Endothelial cell of umbilical vein (primary cell): ENCODE data around the gene MYOCD. TPM values are rescaled to one million over a fixed set of nuclear protein-coding genes. Genes with fewer than 3 reads are reported as not detected.

ENCODE experiments used
- BruUV-seq: library from RNA; stranded (reverse); fragments of 400-500 nt; replicated peaks from 2 replicates; lab custom pipeline; 2021; lab: Mats Ljungman, UMichigan
- CTCF ChIA-PET: fragments of 300-600, 350-600 bp; sonication (Branson Sonifier 250); formaldehyde crosslinking; loops from one replicate; lab custom pipeline; 2021; ENCODE audit warnings: antibody characterized with exemption, inconsistent platforms; lab: Charles Lee
- POLR2A ChIA-PET: fragments of 300-600, 350-600 bp; sonication (Branson Sonifier 250); formaldehyde crosslinking; loops from one replicate; lab custom pipeline; 2021; ENCODE audit warnings: antibody characterized with exemption, inconsistent platforms; lab: Charles Lee
- DNase-seq: peaks from one replicate; pipeline ENCODE4 v3.0.0-alpha.2; 2011; ENCODE audit warnings: low read depth, low spot score
- FAIRE-seq: peaks from 2 replicates; lab custom pipeline; 2011; peaks lifted over from hg19 to GRCh38; lab: Jason Lieb, UNC
- H2AFZ ChIP-seq: 2 replicates; pipeline ENCODE4 v1.6.0; 2012; ENCODE audit warnings: low read depth, low read length, control low read depth, inconsistent platforms
- H3K27ac ChIP-seq: 2 replicates; pipeline ENCODE4 v1.5.1; 2011; ENCODE audit warnings: low read depth, mild to moderate bottlenecking, control low read depth, low read length, moderate library complexity; ENCODE audit not compliant: insufficient read depth
- H3K27me3 ChIP-seq, 2 experiments: 2 replicates each; pipeline versions ENCODE4 v1.6.0 to v1.6.1; 2011; ENCODE audit warnings: low read length in 2 of 2, mixed read lengths in 1 of 2; ENCODE audit not compliant: control insufficient read depth in 2 of 2, insufficient read depth in 2 of 2
- H3K36me3 ChIP-seq, 2 experiments: 2 replicates in 1 of 2; 3 replicates in 1 of 2; pipeline ENCODE4 v1.5.1; 2011; ENCODE audit warnings: low read length in 2 of 2, mild to moderate bottlenecking in 1 of 2, moderate library complexity in 1 of 2; ENCODE audit not compliant: control insufficient read depth in 2 of 2, insufficient read depth in 2 of 2; ENCODE audit errors: extremely low read depth in 1 of 2
- H3K4me1 ChIP-seq: 3 replicates; pipeline ENCODE4 v1.5.1; 2011; ENCODE audit warnings: mild to moderate bottlenecking, low read length; ENCODE audit not compliant: control insufficient read depth, insufficient read depth; ENCODE audit errors: extremely low read depth
- H3K4me2 ChIP-seq: 2 replicates; pipeline ENCODE4 v1.6.1; 2011; ENCODE audit warnings: low read length, control low read depth, mixed read lengths; ENCODE audit not compliant: insufficient read depth
- H3K4me3 ChIP-seq, 3 experiments: fragments of 200-600 bp in 1 of 3; sonication (generic), shearing (Covaris generic) in 1 of 3; replicated peaks in 1 of 3; 2 replicates each; pipeline ENCODE4 v1.5.1; 2011 to 2016; ENCODE audit warnings: control low read depth in 3 of 3, low read length in 3 of 3, mild to moderate bottlenecking in 2 of 3, inconsistent platforms in 1 of 3, low read depth in 1 of 3, moderate library complexity in 1 of 3; ENCODE audit not compliant: insufficient read depth in 1 of 3
- H3K79me2 ChIP-seq: 2 replicates; pipeline ENCODE4 v1.6.0; 2012; ENCODE audit warnings: low read length, inconsistent platforms; ENCODE audit not compliant: control insufficient read depth, insufficient read depth
- H3K9ac ChIP-seq: replicated peaks from 2 replicates; pipeline ENCODE3; 2011; ENCODE audit warnings: low read length, control low read depth; ENCODE audit not compliant: insufficient read depth; ENCODE audit errors: extremely low read depth
- H3K9me1 ChIP-seq: replicated peaks from 3 replicates; pipeline ENCODE4 v1.6.0; 2011; ENCODE audit warnings: mild to moderate bottlenecking, low read length; ENCODE audit not compliant: control insufficient read depth, insufficient read depth; ENCODE audit errors: extremely low read depth
- H3K9me3 ChIP-seq: replicated peaks from 2 replicates; pipeline ENCODE4 v1.5.1; 2012; ENCODE audit warnings: low read length, inconsistent platforms; ENCODE audit not compliant: control insufficient read depth, insufficient read depth
- H4K20me1 ChIP-seq: replicated peaks from 2 replicates; pipeline ENCODE3; 2011; ENCODE audit warnings: mild to moderate bottlenecking, low read length; ENCODE audit not compliant: control insufficient read depth, insufficient read depth; ENCODE audit errors: extremely low read depth
- EZH2 ChIP-seq: IDR thresholded peaks from 2 replicates; pipeline ENCODE4 v1.6.1; 2012; ENCODE audit warnings: borderline replicate concordance, low read depth, mild to moderate bottlenecking, moderate library complexity, low read length, inconsistent platforms; ENCODE audit not compliant: severe bottlenecking
- FOS ChIP-seq: IDR thresholded peaks from 2 replicates; pipeline ENCODE4 v1.6.1; 2011; ENCODE audit warnings: mild to moderate bottlenecking, low read length, moderate library complexity, borderline replicate concordance; ENCODE audit not compliant: insufficient read depth
- GATA2 ChIP-seq: IDR thresholded peaks from 2 replicates; pipeline ENCODE4 v1.7.0; 2011; ENCODE audit warnings: low read depth, mild to moderate bottlenecking, moderate library complexity, mixed read lengths, low read length; ENCODE audit not compliant: insufficient read length, insufficient read depth
- MAX ChIP-seq: IDR thresholded peaks from 2 replicates; pipeline ENCODE4 v1.6.1; 2011; ENCODE audit not compliant: insufficient read depth, insufficient read length
- MYC ChIP-seq: IDR thresholded peaks from one replicate; pipeline ENCODE4 v1.6.1; 2011; ENCODE audit warnings: mild to moderate bottlenecking, low read depth, low read length
- POLR2A ChIP-seq: IDR thresholded peaks from 2 replicates; pipeline ENCODE4 v1.6.1; 2012; ENCODE audit warnings: low read depth, mild to moderate bottlenecking, control low read depth, low read length
- POLR2AphosphoS5 ChIP-seq: IDR thresholded peaks from 2 replicates; pipeline ENCODE4 v1.6.1; 2012; ENCODE audit warnings: low read depth, mild to moderate bottlenecking, control low read depth, low read length, moderate library complexity; ENCODE audit not compliant: insufficient read depth
- dilution Hi-C: fragments of 300-500 bp; cut with MboI; formaldehyde crosslinking; loops from one replicate; pipeline ENCODE4 v1.15.0; 2019; ENCODE audit warnings: low sequenced_read_pairs; ENCODE audit not compliant: extremely low pct_ligation_motif_present
- intact Hi-C: fragments of 100-400 bp; cut with micrococcal nuclease; formaldehyde crosslinking; loops from one replicate; pipeline ENCODE4 v1.10.0; 2022
- polyA plus RNA-seq, 4 experiments: library from polyadenylated mRNA; depleted of rRNA in 3 of 4; stranded (reverse) in 3 of 4; unstranded in 1 of 4; fragments of >200 nt; gene quantifications; 2 replicates each; pipeline versions ENCODE4 v1.2.1 to v1.2.3, GENCODE V29; 2011 to 2012; ENCODE audit warnings: missing spikeins in 1 of 4
- total RNA-seq: library from RNA; stranded (reverse); gene quantifications from 2 replicates; pipeline ENCODE4 v1.2.3, GENCODE V29; 2021
- TF ChIP-seq, protein P1 (sequence below), 2 donors: IDR thresholded peaks; 1 replicate in 1 of 2; 2 replicates in 1 of 2; pipeline ENCODE4 v1.5.1; 2011; ENCODE audit warnings: low read length in 2 of 2, mild to moderate bottlenecking in 2 of 2, moderate library complexity in 2 of 2, control low read depth in 1 of 2, inconsistent platforms in 1 of 2, low read depth in 1 of 2; ENCODE audit not compliant: insufficient read depth in 1 of 2; ENCODE audit errors: extremely low read depth in 1 of 2

Gene MYOCD
- total and polyA plus RNA-seq, 2 donors (not counting 3 experiments of a cell fraction or from before 2014, with no cell fraction given), result not detected

DNA sequence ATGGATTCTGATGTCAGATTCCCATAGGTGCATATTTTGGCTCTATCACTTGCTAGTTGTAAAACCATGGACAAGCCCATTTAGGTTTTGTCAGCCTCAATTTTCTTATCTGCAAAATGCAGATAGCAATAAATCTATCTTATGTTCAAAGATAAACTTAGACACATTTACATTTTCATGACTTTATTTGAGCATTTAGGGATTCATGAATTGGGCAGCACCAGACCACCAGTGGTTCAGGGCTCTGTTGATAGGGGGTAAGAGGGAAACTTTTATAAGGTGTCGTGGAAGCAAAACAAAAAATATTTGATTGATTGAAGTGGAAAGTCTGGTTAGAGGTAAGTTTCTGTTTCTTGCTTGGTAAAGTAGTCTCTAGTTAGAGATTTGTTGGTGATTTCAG, 140.9 kb downstream of the MYOCD start:
- no peak overlapping the region for H2AFZ ChIP-seq
- H3K9me3 ChIP-seq, result no peaks in the 10 kb centered on the region
- H3K27me3 ChIP-seq, result no peaks in the 10 kb centered on the region
- no peak overlapping the region for H3K4me2 ChIP-seq
- TF ChIP-seq MYC (no peak), POLR2AphosphoS5 (no peak), GATA2 (no peak), POLR2A (no peak), FOS (no peak), MAX (no peak), EZH2 (no peak)
- TF ChIP-seq, protein P1, sequence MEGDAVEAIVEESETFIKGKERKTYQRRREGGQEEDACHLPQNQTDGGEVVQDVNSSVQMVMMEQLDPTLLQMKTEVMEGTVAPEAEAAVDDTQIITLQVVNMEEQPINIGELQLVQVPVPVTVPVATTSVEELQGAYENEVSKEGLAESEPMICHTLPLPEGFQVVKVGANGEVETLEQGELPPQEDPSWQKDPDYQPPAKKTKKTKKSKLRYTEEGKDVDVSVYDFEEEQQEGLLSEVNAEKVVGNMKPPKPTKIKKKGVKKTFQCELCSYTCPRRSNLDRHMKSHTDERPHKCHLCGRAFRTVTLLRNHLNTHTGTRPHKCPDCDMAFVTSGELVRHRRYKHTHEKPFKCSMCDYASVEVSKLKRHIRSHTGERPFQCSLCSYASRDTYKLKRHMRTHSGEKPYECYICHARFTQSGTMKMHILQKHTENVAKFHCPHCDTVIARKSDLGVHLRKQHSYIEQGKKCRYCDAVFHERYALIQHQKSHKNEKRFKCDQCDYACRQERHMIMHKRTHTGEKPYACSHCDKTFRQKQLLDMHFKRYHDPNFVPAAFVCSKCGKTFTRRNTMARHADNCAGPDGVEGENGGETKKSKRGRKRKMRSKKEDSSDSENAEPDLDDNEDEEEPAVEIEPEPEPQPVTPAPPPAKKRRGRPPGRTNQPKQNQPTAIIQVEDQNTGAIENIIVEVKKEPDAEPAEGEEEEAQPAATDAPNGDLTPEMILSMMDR (IDR thresholded peaks at IDR 0.05; ENCODE audit: extremely low read depth in 1 of 2, insufficient read depth in 1 of 2, low read depth in 1 of 2, low read length in 2 of 2), result no peak
- intact Hi-C loops, result no loop called here
- CTCF ChIA-PET, result no interaction called here
- no peaks in the 10 kb centered on the region for H3K36me3 ChIP-seq
- FAIRE-seq, result no peak
- H3K27ac ChIP-seq, result no peak overlapping the region
- no peak overlapping the region for H3K4me3 ChIP-seq
- POLR2A ChIA-PET, result no interaction called here
- dilution Hi-C loops, result no loop called here
- no peaks in the 10 kb centered on the region for H3K9me1 ChIP-seq
- H3K4me1 ChIP-seq, result no peaks in the 10 kb centered on the region
- no peak for DNase-seq
- H3K9ac ChIP-seq, result no peak overlapping the region
- H4K20me1 ChIP-seq, result no peaks in the 10 kb centered on the region
- BruUV-seq, result no TSS peak
- H3K79me2 ChIP-seq, result no peaks in the 10 kb centered on the region
